Measurements from ENCODE around the gene MET. TPM values are rescaled to one million over a fixed set of nuclear protein-coding genes. Genes with fewer than 3 reads are reported as not detected.

MET gene
- total RNA-seq, 1 experiment from 2014 or later = 5.0 TPM

DNA sequence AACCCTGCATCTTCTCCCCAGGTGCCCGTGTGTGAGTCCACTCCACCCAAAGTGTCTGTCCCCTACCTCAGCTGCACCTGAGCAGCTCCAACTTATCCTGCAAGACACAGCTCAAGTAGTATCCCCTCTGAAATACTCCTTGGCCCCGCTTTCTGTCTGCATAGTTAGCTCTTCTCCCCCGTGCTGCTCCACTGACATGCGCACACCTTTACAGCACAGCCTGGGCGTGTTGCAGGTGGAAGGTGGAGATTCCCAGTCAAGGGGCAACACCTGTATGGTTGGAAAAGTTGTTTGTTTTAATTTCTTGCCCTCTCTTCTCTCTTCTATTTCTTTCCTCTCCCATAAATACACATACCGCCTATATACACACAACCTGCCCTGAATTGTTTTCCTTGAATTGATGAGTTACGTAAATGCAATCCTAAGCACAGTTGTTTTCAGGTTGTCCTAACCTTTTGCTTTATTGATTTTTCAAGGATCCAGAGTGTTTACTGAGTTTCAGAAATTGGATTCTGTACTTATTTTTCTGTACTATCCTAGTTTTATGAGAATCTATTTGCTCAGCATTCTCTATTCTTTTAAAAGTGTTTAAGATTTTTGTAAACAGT, 14.9 kb downstream of the MET start:
- Histone ChIP-seq H2BK5ac (ENCODE audit: insufficient read length, low read length) (no peak overlapping the region), H2BK12ac (ENCODE audit: insufficient read length, low read depth, low read length) (no peak overlapping the region), H3K79me1 (ENCODE audit: insufficient read depth, low read depth, low read length, poor library complexity, severe bottlenecking) (no peaks in the 10 kb centered on the region), H3K23ac (ENCODE audit: insufficient read length, low read depth, low read length) (no peak overlapping the region), H3K56ac (ENCODE audit: insufficient read length, low read depth, low read length) (no peak overlapping the region), H3K27me3 (ENCODE audit: insufficient read depth, low read length) (no peaks in the 10 kb centered on the region), H3K23me2 (ENCODE audit: insufficient read length, low read depth, low read length, poor library complexity, severe bottlenecking) (no peaks in the 10 kb centered on the region), H3T11ph (ENCODE audit: low read length) (no peak overlapping the region), H2BK120ac (ENCODE audit: low read depth, low read length, poor library complexity, severe bottlenecking) (no peak overlapping the region), H2AK5ac (ENCODE audit: insufficient read length, low read length) (no peak overlapping the region), H4K8ac (replicated peaks; ENCODE audit: insufficient read length, low read depth, low read length) (no peak overlapping the region), H3K9ac (ENCODE audit: extremely low read depth, insufficient read length, low read length) (no peak overlapping the region), H3K9me3 (ENCODE audit: control insufficient read depth, low read depth, low read length) (no peaks in the 10 kb centered on the region), H4K91ac (ENCODE audit: insufficient read length, low read depth, low read length) (no peak overlapping the region), H3K4me1 (ENCODE audit: insufficient read depth, low read length) (peaks cover 3% of the 10 kb centered on the region; the same call in 1 of the 2 replicates), H3K14ac (ENCODE audit: insufficient read depth, low read length) (no peak overlapping the region), H2BK20ac (ENCODE audit: low read depth, low read length, poor library complexity, severe bottlenecking) (no peak overlapping the region), H4K5ac (ENCODE audit: insufficient read length, low read depth, low read length) (no peak overlapping the region), H4K20me1 (ENCODE audit: control insufficient read depth, insufficient read depth, insufficient read length) (no peaks in the 10 kb centered on the region), H3K4me2 (ENCODE audit: insufficient read depth, insufficient read length, low read length) (no peak overlapping the region), H3K18ac (ENCODE audit: insufficient read length, low read depth, low read length) (no peak overlapping the region), H3K79me2 (ENCODE audit: insufficient read depth, low read length) (peaks cover 2% of the 10 kb centered on the region; the same call in 1 of the 2 replicates), H2AFZ (ENCODE audit: low read length) (no peak overlapping the region), H2BK15ac (ENCODE audit: low read depth, low read length) (no peak overlapping the region), H3K4ac (ENCODE audit: low read depth, low read length) (no peak overlapping the region), H3K27ac (ENCODE audit: insufficient read length, low read depth, low read length) (no peak overlapping the region)
- no CpG with 5 or more reads among the region's 7 CpGs for WGBS (ENCODE audit: extremely low coverage, insufficient read length, low lambda C conversion rate)
- TF ChIP-seq, protein P1, sequence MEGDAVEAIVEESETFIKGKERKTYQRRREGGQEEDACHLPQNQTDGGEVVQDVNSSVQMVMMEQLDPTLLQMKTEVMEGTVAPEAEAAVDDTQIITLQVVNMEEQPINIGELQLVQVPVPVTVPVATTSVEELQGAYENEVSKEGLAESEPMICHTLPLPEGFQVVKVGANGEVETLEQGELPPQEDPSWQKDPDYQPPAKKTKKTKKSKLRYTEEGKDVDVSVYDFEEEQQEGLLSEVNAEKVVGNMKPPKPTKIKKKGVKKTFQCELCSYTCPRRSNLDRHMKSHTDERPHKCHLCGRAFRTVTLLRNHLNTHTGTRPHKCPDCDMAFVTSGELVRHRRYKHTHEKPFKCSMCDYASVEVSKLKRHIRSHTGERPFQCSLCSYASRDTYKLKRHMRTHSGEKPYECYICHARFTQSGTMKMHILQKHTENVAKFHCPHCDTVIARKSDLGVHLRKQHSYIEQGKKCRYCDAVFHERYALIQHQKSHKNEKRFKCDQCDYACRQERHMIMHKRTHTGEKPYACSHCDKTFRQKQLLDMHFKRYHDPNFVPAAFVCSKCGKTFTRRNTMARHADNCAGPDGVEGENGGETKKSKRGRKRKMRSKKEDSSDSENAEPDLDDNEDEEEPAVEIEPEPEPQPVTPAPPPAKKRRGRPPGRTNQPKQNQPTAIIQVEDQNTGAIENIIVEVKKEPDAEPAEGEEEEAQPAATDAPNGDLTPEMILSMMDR (conservative IDR thresholded peaks at IDR 0.05) = no peak
- H3K4me3 Mint-ChIP-seq = no peak overlapping the region
- peaks cover 36% of the 10 kb centered on the region in 2 experiments for H3K4me1 Mint-ChIP-seq
- no peaks in the 10 kb centered on the region; the same call in 1 of the 2 replicates for H3K27me3 Mint-ChIP-seq (ENCODE audit: low read depth)
- H3K36me3 Mint-ChIP-seq (ENCODE audit: insufficient read depth in 1 of 3, low read depth in 3 of 3) = peaks cover 0 to 3% (median 0%) of the 10 kb centered on the region in 3 experiments; a peak in 3 of 7 replicates
- H3K9me3 Mint-ChIP-seq = no peaks in the 10 kb centered on the region
- peak overlapping the region in 2 of 3 experiments; percentile 27 to 80; a peak in 3 of 7 replicates for H3K27ac Mint-ChIP-seq
- DNase-seq = no peak

All from H9 (cell line).